GM18870 (cell line): Measurements from ENCODE around the gene KCTD8.
"Not testable (repeated sequence)": the region's sequence is repeated elsewhere in the genome, so short reads cannot be mapped to it uniquely, and the experiment has no call there.

Experiments
- ATAC-seq: cut with Tn5 transposase; IDR thresholded peaks from one replicate; pipeline ENCODE4 v1.9.1; 2021; ENCODE audit warnings: moderate library complexity; ENCODE audit not compliant: unreplicated experiment

KCTD8 gene

DNA sequence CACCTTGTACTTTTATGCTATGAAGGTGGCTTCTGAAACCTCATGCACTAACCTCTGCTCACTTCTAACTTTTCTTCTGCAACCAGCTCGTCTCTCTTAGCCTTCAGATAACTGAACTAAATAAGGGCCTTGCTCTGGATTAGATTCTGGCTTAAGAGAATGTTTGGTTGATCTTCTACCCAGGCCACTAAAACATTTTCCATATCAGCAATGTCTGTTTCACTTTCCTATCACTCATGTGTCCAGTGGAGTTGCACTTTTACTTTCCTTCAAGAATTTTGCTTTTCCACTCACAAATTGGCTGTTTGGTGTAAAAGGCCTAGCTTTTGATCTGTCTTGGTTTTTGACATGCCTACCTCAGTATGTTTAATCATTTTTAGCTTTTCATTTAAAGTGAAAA lies 105.8 kb downstream of the KCTD8 start:
- peak; percentile 54 for ATAC-seq

DNA sequence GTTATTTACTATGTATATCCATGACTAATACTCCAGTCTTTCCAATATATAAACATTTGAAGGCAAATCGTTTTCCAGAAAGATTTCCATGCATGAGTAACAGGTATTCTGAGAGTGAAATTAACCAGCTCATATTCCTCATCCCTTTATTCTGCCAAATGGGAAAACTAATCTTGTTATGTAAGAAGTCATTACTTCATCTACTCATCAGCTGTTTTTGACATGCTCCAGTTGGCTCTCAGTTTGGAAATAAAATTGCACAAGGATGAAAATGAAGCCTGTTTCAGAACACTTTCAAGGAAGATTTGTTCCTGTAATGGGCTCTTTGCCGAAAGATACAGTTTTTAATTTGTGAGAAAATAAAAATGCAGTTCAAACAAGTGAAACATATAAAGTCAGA lies 121.9 kb downstream of the KCTD8 start:
- no peak for ATAC-seq

DNA sequence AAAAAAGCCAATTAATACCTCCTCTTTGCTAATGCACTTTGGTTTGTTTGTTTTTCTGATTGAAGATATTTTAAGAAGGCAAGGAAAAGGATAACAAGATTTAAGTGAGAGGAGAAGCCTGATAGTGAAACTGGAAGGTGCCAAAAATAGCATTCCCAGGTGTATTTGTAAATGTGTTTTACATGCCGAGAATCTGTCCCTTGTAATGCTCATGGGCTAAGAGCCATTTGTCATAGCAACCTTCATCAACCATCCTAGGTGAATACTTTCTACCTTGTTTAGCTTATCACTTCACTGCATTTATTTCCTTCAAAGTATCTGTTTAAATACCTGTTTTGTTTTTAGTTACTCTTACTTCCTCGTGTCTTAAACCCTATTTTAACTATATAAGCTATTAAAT lies 127.8 kb downstream of the KCTD8 start:
- ATAC-seq: no peak

DNA sequence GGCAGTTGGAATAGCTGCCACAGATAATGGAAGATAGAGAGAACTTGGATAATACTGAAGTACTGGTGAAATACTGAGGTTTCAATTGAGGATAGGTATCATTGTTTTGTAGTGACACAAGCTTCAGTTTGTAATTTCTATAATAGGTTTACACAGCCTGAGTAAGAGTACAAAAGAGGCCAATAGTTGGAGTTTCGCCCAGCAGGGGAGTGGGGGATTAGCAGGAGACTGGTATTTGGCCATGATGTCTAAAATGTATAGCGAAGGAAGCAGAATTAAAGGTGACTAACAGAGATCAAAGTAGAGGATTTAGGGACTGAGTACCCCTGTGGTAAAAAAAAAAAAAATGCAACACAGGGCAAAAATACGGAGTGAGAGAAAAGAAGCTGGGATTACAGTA lies 129.5 kb downstream of the KCTD8 start:
- ATAC-seq: no peak

DNA sequence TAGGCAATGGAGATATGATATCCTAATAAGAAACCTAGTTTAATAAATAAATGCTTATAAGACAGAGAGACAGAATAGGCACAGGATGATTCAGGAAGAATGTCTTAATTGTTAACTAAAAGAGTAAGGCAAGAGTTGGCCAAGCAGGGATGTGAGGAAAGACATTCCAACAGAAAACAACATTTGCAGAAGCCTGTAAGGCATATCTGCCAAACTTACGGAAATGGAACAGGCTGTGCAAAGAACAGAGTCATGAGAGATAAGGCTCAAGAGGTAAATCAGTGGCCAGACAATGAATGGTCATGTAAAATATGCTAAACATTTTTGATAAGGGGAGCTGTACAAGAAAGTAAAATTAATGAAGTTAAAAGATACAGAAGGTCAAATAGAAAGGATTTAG lies 134.9 kb downstream of the KCTD8 start:
- ATAC-seq: no peak

DNA sequence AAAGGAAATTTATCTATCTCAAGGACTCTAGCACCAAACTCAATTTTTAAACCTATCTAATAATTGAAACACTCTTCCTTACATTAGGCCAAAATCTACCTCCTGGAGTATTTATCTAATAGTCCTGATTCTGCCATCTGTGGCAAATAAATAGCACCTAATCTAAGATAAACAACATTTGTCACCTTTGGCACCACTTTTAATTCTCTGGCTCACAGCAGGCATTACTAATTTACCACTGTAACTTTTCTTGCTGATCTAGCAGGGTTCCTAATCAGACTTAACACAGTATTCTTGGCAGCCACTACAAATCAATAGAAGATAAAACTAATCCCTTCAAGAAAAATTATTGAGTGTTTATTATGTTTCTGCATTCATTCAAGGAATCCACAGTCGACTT lies 161.1 kb downstream of the KCTD8 start:
- ATAC-seq: no peak

DNA sequence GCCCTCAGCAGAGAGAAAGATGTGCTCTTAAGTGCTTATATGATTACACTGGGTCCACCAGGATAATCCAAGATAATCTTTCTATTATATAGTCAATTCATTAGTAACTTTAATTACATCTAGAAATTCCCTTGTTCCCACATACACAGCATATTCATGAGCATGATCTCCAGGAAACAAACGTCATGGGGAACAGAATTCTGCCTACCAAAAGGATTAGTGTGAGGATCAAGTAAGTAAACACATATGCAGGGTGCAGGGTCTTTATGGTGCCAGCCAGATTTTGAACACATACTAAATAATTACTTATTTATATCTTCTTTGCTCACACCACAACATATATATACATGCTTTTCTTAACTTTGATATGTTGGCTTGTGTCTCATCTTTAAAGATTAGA lies 169.1 kb downstream of the KCTD8 start:
- no peak for ATAC-seq

DNA sequence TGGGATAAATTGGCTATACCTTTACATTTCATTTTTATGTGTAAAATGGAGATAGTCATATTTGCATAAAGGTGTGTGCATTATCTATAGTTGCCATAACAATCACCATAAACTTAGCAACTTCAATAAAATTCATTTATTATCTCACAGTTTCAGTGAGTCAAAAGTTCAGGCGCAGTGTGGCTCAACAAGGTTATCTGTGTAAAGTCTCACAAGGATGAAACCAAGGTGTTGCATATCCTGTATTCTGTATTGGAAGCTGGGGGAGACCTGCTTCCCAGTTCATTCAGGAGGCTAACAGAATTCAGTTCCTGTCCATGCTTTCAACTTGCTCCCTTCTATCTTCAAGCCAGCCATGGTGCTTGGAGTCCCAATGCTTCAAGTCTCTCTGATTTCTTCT lies 169.5 kb downstream of the KCTD8 start:
- ATAC-seq: no peak

DNA sequence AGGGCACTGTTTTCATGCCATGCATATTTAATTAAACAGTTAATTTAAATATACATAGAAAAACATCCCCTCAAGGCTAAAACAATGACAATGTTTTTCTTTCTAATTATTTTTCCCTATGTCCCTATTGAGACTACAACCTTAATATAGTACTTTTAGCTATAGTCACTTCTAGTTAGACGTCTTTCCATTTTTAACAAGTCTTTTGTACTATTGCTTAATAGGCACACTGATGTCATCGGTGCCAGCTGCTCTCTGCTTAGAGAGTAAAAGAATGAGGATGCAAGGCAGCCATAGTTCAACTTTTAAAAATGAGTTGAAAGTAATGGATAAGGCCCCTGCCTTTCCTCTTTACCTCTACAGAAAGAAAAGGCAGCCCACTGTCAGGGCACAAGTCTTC lies 191.1 kb downstream of the KCTD8 start:
- ATAC-seq: no peak

DNA sequence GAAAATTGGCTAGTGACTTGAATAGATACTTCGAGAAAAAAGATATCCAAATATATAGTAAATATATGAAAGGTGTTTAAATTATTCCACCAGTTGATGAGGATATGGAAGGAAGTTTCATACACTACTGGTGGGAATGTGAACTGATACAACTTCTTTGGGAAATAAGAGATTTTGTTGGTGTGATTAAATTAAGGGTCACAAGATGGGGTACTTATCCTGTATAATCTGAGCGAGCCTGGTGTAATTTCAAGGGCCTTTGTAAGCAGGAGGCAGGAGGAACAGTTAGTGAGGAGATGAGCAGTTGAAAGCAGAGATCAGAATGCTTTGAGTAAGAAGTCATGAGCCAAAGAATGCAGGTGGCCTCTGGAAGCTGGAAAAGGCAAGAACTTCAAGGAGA lies 192.2 kb downstream of the KCTD8 start:
- no peak for ATAC-seq

DNA sequence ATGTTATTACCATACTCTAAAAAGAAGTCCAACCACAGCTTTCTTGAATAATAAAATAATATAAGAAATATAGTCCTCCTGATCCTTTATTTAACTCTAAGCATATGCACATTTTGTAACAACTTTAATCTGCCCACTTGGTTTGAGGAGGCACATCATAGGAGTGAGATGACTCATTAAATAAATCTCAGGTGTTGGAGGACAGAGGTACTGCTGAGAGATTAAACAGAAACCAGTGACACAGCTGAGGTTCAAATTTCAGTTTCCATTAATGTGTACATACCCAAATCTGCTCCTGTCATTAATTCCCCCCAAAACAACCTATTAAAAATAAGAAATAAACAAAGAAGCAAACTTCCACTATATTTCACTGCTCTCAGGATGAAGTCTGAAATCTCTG lies 211.0 kb downstream of the KCTD8 start:
- ATAC-seq: no peak

DNA sequence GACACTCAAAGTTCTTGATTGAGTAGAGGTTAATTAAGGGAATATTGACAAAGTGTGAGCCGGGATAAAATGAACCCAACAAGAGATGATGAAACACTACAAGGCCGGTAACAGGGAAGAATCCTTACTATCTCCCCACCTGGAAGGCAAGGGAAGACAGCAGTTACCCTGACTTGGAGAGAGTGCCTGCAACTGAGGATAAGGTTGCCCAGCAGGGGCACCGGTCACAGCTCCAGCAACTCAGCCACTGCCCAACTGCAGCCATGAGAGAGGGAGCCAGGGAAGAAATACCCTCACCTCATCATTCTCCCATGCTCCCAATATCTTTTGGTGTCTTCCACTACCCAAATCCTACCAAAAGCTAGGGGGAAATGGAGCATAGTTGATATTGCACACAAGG lies 212.7 kb downstream of the KCTD8 start:
- no peak for ATAC-seq

DNA sequence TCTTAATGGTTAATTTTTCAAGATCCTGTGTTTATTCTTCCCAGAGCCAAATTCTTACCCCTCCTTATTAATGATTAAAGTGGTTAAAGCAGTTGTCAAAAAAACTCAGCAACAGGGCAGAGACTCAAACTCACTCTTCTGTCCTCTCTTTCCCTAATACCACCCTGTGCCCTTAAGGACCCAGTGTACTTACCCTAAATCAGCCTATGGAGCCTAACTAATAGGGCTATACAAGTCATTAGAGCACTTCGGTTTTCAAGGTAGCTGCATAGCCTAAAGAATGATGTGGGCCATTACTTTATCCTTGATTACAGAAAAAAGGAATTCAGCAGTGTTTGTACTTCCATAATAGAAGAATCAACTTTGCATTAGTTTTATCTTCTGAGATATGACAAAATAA lies 216.3 kb downstream of the KCTD8 start:
- no peak for ATAC-seq

DNA sequence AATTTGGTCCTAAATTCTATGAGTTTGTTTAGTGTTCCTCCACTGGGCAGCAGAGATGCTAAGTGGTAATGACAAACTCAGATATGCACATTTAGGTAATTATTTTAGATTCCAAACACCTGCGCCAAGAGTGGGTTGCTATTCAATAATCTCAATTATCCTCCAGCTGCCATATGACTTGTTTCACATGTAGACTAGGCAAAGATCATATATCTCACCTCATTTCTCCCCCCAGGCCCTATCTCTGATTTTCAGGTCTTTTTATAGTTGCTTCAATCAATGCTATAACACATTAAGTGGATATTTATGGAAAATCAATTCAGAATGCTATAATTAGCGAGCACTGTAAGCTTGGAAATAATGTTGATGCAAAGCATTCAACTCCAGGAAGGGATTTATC lies 217.6 kb downstream of the KCTD8 start:
- no peak for ATAC-seq

DNA sequence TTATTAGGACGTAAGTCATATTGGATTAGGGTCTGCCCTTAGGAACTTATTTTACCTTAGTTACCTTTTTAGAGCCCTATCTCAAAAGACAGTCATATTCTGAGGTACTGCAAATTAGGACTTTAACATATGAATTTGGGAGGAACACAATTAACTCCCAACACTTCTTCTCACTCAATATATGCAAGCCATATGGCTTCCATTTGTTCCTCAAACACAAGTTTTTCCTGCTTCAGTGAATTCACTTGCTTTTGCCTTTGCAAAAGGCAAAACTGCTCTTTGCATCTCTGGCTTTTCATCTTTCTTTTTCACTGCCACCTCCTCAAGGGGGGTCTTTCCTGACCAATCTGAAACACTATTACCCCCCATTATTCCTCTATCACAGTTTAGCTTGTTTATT lies 220.3 kb downstream of the KCTD8 start:
- no peak for ATAC-seq

DNA sequence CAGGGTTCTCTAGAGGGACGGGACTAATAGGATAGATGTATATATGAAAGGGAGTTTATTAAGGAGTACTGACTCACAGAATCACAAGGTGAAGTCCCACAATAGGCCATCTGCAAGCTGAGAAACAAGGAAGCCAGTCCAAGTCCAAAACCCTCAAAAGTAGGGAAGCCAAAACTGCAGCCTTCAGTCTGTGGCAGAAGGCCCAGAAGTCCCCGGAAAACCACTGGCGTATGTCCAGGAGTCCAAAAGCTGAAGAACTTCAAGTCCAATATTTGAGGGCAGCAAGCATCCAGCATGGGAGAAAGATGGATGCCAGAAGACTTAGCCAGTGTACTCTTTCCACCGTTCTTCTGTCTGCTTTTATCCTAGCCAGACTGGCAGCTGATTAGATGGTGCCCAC lies 227.2 kb downstream of the KCTD8 start:
- ATAC-seq: no peak

DNA sequence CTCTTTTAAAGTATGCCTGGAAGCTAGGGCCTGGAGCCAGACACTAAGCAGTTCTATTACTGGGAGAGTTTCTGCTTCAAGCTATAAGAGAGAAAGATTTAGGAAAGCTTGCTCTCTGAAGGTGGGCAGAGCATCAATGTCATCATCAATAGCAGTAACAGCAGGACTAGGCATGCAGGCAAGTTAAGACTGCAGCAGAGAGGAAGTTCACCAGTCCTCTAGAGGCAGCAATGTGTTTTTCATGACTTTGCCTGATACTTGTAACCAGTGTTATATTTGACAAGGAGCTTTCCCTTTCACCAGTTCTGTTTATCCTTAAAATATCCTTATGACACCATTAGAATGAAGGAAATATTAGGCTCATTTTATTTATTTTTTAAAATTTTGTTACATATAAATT lies 237.9 kb downstream of the KCTD8 start:
- no peak for ATAC-seq

DNA sequence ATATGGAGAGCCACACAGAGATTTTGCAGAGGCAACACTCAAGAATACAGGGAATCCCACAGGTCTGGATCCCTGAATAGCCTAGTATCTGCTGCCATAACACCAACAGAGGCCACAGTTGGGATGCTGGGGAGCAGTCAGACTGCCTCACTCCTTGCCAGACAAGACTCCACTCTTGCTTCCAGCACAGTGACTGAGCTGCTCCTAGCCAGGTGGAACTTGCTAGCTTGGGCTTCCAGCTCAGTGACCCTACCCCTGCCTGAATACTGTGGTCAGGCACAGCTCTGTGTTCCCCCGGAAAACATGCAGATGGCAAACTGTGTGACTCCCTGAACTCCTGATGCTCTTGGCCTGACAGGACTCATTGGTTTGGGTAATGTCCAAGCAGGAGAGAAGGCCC lies 251.8 kb downstream of the KCTD8 start:
- no peak for ATAC-seq

DNA sequence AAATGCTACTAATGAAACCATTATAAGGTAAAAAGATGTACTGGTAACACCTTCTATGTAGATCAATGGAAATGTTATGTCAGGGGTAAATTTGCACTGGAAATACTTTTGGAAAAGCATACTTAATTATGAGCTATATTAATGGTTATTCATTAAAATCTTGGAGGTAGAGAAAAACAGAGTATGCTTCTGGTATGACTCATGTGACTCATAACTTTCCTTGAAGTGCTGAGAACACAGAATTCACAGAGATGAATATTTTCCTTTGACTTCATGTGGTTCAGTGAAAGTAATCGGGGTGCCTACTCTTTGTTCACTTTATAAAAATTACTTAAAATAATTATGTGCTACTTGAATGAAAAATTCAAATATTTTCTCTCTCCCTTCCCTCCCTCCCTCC lies 254.2 kb downstream of the KCTD8 start:
- no peak for ATAC-seq

DNA sequence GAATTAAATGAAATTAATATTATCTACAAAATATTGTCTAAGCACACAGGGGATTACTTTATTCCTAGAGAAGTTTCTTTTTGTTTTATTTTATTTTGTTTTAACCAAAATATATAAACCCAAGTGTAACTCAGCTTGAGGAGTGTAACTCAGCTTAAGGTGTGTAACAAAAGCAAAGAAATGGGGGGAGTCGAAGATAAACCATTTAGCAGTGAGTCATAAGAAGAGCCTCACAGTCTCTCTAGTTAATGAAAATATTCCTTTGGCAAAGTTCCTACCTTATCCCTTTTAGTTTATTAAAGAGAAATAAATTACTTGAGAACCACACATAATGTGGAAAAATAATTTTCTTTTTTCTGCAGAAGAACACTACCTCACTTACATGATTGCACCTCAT lies 261.8 kb downstream of the KCTD8 start:
- ATAC-seq: no peak

DNA sequence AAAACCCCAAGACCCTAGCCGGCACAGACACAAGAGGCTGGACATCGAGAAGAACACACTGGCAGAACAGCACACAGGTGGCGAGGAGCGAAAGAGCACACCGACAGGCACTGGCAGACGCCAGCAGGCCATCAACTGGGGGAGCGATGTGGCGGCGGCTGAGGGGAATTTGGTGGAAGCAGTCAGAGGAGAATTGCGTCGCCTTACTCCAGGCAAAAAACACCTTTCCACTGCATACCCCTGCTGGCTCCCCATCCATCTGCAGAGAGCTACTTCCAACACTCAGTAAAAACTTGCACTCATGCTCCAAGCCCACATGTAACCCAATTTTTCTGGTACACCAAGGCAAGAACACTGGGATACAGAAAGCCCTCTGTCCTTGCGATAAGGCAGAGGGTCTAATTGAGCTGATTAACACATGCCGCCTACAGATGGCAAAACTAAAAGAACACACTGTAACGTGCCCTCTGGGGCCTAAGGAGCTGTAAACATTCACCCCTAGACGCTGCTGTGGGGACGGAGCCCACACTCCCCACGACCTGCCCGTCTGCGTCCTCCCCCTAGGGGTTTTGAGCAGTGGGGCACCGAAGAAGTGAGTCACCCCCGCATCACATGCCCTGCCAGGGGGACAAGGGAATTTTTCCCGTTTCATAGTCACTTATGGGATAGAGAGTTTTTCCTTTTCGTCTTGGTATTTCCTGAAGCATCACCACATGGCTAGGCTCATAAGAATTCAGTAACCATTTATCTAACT lies 262.3 kb downstream of the KCTD8 start:
- no peak for ATAC-seq

DNA sequence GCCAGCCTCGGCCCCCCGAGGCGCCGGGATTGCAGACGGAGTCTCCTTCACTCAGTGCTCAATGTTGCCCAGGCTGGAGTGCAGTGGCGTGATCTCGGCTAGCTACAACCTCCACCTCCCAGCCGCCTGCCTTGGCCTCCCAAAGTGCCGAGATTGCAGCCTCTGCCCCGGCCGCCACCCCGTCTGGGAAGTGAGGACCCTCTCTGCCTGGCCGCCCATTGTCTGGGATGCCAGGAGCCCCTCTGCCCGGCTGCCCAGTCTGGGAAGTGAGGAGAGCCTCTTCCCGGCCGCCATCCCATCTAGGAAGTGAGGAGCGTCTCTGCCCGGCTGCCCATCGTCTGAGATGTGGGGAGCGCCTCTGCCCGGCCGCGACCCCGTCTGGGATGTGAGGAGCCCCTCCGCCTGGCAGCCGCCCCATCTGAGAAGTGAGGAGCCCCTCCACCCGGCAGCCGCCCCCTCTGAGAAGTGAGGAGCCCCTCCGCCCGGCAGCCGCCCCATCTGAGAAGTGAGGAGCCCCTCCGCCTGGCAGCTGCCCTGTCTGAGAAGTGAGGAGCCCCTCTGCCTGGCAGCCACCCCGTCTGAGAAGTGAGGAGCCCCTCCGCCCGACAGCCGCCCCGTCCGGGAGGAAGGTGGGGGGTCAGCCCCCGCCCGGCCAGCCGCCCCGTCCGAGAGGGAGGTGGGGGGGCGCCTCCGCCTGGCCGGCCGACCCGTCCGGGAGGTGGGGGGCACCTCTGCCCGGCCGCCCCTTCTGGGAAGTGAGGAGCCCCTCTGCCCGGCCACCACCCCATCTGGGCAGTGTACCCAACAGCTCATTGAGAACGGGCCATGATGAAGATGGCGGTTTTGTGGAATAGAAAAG lies 266.9 kb downstream of the KCTD8 start:
- not testable (repeated sequence) for ATAC-seq
